Mesothelial cell of epicardium (in vitro differentiated cells): Measurements from ENCODE around the gene GNA12. TPM values are rescaled to one million over a fixed set of nuclear protein-coding genes. Genes with fewer than 3 reads are reported as not detected.

ENCODE experiments used
- DNase-seq, 2 experiments: peaks; one replicate each; pipeline ENCODE4 v3.0.0; 2021; ENCODE audit warnings: low spot score in 2 of 2; ENCODE audit not compliant: unreplicated experiment in 2 of 2
- H3K27ac Mint-ChIP-seq: 2 replicates; pipeline ENCODE4 v1.8.0; 2021; ENCODE audit warnings: mixed read lengths
- H3K27me3 Mint-ChIP-seq: 2 replicates; pipeline ENCODE4 v1.8.0; 2021; ENCODE audit warnings: low read depth, mixed read lengths
- H3K36me3 Mint-ChIP-seq: 2 replicates; pipeline ENCODE4 v1.8.0; 2021; ENCODE audit warnings: mixed read lengths
- H3K4me1 Mint-ChIP-seq: 2 replicates; pipeline ENCODE4 v1.8.0; 2021; ENCODE audit warnings: mixed read lengths
- H3K4me3 Mint-ChIP-seq: 2 replicates; pipeline ENCODE4 v1.8.0; 2021; ENCODE audit warnings: mild to moderate bottlenecking, moderate library complexity, mixed read lengths
- H3K9me3 Mint-ChIP-seq: 2 replicates; pipeline ENCODE4 v1.8.0; 2021; ENCODE audit warnings: mixed read lengths
- total RNA-seq: library from RNA; stranded (reverse); gene quantifications from 3 replicates; pipeline ENCODE4 v1.2.1, GENCODE V29; 2021
- TF ChIP-seq, protein P1 (sequence below): fragments of 200-600 bp; sonication (generic); IDR thresholded peaks from one replicate; pipeline ENCODE4 v1.5.0; 2021; ENCODE audit warnings: antibody characterized with exemption; ENCODE audit not compliant: unreplicated experiment

The GNA12 gene
- total RNA-seq, 1 donor from 2014 or later, result 57.1 TPM

DNA sequence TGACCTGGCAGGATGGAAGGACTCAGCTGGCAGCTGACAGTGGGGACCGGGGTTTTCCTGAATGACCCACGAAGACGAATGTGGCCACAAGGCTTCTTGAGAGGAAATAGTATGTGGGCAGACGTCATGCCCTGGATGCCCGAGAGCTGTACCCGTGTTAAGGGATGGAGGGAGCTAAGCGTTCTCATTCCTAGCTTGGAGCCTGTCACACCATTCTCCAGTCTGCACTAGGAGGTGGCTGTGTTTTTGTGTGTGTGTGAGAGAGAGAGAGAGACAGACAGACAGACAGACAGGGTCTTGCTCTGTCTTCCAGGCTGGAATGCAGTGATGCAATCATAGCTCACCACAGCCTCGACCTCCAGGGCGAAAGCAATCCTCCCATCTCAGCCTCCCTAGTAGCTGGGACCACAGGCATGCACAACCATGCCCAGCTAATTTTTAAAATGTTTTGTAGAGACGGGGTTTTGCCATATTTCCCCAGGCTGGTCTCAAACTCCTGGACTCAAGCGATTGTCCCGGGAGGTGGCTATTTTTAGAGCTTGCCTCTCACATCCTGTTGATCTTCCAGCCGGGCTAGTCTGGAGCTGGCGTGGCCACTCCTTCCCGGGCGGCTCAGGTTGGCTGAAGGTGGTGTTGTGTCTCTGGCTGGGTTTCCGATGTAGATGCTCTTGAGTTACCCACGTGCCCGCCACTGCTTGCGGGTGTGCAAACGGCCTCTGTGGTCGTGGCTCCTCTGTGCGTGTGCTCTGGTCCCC lies 154.0 kb downstream of the GNA12 start:
- no peaks in the 10 kb centered on the region for H3K36me3 Mint-ChIP-seq
- no peak overlapping the region for H3K27ac Mint-ChIP-seq
- DNase-seq, result no peak
- no peak overlapping the region for H3K4me3 Mint-ChIP-seq
- TF ChIP-seq, protein P1, sequence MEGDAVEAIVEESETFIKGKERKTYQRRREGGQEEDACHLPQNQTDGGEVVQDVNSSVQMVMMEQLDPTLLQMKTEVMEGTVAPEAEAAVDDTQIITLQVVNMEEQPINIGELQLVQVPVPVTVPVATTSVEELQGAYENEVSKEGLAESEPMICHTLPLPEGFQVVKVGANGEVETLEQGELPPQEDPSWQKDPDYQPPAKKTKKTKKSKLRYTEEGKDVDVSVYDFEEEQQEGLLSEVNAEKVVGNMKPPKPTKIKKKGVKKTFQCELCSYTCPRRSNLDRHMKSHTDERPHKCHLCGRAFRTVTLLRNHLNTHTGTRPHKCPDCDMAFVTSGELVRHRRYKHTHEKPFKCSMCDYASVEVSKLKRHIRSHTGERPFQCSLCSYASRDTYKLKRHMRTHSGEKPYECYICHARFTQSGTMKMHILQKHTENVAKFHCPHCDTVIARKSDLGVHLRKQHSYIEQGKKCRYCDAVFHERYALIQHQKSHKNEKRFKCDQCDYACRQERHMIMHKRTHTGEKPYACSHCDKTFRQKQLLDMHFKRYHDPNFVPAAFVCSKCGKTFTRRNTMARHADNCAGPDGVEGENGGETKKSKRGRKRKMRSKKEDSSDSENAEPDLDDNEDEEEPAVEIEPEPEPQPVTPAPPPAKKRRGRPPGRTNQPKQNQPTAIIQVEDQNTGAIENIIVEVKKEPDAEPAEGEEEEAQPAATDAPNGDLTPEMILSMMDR, result no peak
- H3K9me3 Mint-ChIP-seq, result no peaks in the 10 kb centered on the region
- peaks cover 56% of the 10 kb centered on the region for H3K27me3 Mint-ChIP-seq
- H3K4me1 Mint-ChIP-seq, result peaks cover 7% of the 10 kb centered on the region

DNA sequence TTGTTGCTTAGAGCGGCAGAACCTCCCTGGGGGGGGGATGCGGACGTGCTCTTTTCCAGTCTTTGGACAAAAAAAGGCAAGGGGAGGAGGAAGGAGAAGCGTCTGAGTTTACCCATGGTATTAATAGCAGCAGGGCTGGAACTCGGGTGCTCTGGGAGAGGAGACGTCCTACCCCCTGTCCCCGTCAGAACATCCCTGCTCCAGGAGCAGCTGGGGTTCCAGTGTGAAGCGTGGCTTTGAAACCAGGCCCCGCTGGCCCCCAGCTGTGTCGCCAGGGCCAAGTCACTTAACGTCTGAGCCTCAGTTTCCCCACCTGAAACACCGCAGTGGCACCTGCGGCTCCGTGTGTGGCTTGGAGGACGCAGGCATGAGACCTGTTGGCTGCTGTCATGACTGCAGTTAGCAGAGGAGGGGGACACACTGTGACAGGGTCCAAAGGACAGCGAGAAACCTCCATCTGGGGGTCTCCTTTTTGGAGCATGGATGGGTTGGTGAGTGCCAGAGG lies 154.7 kb downstream of the GNA12 start:
- TF ChIP-seq, protein P1, result no peak
- Mint-ChIP-seq H3K36me3 (no peaks in the 10 kb centered on the region), H3K27ac (no peak overlapping the region), H3K27me3 (peaks cover 57% of the 10 kb centered on the region), H3K4me1 (peaks cover 7% of the 10 kb centered on the region), H3K4me3 (no peak overlapping the region), H3K9me3 (no peaks in the 10 kb centered on the region)
- DNase-seq, result no peak

DNA sequence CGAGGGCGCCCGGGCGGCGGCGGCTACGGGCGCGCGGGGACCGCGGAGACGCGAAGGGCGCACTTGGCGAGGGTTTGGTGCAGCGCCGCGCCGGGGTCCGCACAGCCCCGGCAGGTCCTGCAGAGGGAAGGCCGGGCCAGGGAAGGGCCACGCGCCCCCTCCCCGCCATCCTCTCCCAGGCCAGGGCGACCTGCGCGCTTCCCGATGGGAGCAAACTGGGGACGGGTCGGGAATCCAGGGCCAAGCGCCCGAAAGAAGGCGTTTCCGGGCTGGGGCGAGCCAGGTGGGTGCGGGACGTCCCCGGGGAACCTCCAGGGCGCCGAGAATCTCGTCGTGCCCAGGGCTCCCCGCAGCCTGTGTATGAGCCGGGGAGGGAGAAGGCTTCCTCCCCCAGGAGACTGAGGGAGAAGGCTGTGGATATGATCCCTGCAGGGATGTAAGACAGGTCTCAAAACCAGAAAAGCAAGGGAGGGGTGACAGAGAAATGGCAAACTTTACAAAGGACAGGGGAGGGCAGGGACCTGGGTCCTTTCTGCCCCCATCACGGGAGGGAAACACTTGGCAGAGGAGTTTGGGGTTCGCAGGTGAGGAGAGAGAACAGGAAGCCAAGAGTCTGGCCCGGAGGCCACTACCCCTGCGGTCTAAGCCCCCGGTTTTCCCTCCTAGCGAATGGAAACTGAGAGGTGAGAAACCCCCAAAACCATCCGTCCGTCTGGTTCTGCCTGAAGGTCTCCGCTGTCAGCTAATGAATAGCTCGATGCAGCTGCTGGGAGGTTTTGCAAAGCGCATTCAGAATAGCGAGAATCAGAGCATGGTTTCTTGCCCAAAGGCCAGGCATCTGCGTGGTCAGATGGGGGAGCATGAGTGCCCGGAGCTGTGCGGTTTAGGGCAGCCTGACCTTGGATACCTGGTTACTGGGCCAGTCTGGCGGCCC lies 155.4 kb downstream of the GNA12 start:
- Mint-ChIP-seq H3K4me3 (peak overlapping the region; percentile 39), H3K27me3 (peaks cover 57% of the 10 kb centered on the region), H3K9me3 (no peaks in the 10 kb centered on the region), H3K36me3 (no peaks in the 10 kb centered on the region), H3K4me1 (peaks cover 7% of the 10 kb centered on the region), H3K27ac (no peak overlapping the region)
- DNase-seq, result no peak
- TF ChIP-seq, protein P1, result no peak

DNA sequence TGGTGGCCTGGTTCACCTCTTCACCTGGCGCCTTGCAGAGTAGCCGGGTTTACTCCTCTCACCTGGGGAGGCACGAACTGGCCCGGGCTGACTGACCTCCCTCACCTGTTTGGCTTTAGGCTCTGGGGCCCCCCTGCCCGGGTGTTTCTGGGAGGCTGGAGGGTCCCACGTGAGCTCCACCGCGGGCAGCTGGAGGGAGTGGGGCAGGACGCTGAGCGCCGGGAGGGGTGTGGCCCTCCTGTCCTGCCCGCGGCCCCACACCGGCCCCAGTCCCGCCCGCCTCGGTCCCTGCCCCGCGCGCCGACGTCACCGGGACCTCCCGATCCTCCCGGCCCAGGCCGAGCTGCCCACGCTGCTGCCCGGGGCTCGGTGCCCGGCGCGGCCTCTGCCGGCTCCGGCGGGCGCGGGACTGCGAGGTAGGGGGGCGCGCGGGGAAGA lies 156.2 kb downstream of the GNA12 start, which contains the start of gene AMZ1:
Gene AMZ1, plus strand, starts transcription at position 322 of the 438 bp plus-strand sequence. CDS start 12,250 bp downstream, outside the sequence.
- TF ChIP-seq, protein P1, result no peak
- H3K4me3 Mint-ChIP-seq, result peak within 1 kb of the TSS; percentile 39
- no peak within 1 kb of the TSS for H3K27ac Mint-ChIP-seq
- H3K27me3 Mint-ChIP-seq, result peaks cover 57% of the 10 kb centered on the region
- peaks cover 7% of the 10 kb centered on the region for H3K4me1 Mint-ChIP-seq
- H3K36me3 Mint-ChIP-seq, result no peaks in the 10 kb centered on the region
- no peak for DNase-seq
- H3K9me3 Mint-ChIP-seq, result no peaks in the 10 kb centered on the region

DNA sequence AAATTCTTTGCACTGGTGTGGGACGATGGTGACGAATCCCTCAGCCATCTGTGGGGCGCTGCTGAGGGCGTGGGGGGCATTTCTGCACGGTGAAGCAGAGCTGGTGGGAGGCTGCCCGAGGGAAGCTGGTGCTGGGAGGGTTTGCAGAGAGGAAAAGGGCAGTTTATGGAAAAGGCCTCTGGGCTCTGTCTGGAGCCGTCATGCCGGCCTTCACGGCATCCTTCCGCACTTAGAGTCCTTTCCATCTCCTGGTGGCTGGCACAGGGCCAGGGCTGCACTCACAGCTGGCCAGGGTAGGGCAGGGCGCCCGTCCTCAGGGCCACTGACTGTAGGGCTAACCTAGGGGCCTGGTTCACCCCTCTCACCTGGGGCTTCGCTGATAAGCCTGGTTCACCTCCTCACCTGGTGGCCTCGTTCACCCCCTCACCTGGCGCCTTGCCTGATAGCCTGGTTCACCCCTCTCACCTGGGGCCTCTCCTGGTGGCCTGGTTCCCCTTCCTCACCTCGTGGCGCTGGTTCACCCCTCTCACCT lies 156.7 kb downstream of the GNA12 start:
- no peaks in the 10 kb centered on the region for H3K36me3 Mint-ChIP-seq
- H3K9me3 Mint-ChIP-seq, result no peaks in the 10 kb centered on the region
- H3K4me1 Mint-ChIP-seq, result peaks cover 7% of the 10 kb centered on the region
- H3K27me3 Mint-ChIP-seq, result peaks cover 60% of the 10 kb centered on the region
- TF ChIP-seq, protein P1, result no peak
- no peak overlapping the region for H3K27ac Mint-ChIP-seq
- DNase-seq, result no peak
- H3K4me3 Mint-ChIP-seq, result peak overlapping the region; percentile 26
